ENCODE data around the gene CYP2J2.

DNA sequence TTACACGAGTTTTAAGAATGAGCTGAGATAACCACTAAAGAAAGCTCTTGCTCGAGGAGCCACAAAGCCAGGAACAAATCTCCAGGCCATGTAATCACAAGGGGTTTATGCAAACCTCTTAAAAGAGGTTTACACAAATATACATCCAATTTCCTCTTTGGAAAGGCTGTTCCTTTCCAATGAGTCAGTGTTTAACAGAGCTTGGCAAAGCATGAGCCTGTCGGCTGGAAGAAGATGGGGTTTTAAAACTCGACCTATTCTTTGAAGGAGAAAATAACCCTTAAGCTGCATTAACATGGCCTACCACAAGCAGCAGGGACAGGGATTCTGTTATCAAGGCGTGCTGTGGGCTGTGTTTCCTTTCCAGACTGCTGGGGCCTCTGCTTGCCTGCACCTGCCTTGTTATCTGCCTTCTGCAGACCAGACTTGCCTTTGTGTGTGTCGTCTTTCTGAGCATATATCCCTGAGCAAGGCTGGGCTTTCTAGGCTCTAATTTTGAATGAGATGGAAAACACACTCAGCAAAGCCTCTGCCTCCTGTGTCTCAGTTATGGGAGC, 40.6 kb upstream of the CYP2J2 start:
- TF ChIP-seq YY1 (IDR thresholded peaks at IDR 0.05; ENCODE audit: insufficient read depth, insufficient read length) (no peak), ZNF274 (IDR thresholded peaks at IDR 0.05; ENCODE audit: low read depth, low read length) (no peak)

All from NT2/D1 (cell line).